ENCODE results near the gene WDR62.

WDR62 gene

GRCh38 chr19:36054119-36054732 lies 471 bp upstream of the WDR62 start, which contains the start of gene THAP8:
THAP8 (minus strand) TSS chr19:36054285; CDS start chr19:36054217, 68 bp downstream.
- peak; percentile 48 to 66 (median 61) for TF ChIP-seq CTCF (IDR thresholded peaks at IDR 0.05; ENCODE audit: unreplicated experiment in 3 of 3)
- Mint-ChIP-seq H3K9me3 (no peaks in the 10 kb centered on the region), H3K27ac (peak within 1 kb of the TSS; percentile 91 to 99 (median 97)), H3K4me1 (peaks cover 41% of the 10 kb centered on the region), H3K27me3 (ENCODE audit: low read depth) (no peaks in the 10 kb centered on the region), H3K36me3 (ENCODE audit: low read depth) (peaks cover 3% of the 10 kb centered on the region), H3K4me3 (peak within 1 kb of the TSS; percentile 95 to 100 (median 96))

GRCh38 chr19:36058481-36059179 lies 3.9 kb downstream of the WDR62 start:
- no peaks in the 10 kb centered on the region for H3K27me3 Mint-ChIP-seq (ENCODE audit: low read depth)
- no peak for TF ChIP-seq CTCF (IDR thresholded peaks at IDR 0.05; ENCODE audit: unreplicated experiment in 3 of 3)
- no peaks in the 10 kb centered on the region for H3K9me3 Mint-ChIP-seq
- H3K36me3 Mint-ChIP-seq (ENCODE audit: low read depth): peaks cover under 1% of the 10 kb centered on the region
- peak overlapping the region; percentile 45 to 78 (median 68) for H3K27ac Mint-ChIP-seq
- peak overlapping the region; percentile 48 to 71 (median 52) for H3K4me3 Mint-ChIP-seq
- H3K4me1 Mint-ChIP-seq: peaks cover 48% of the 10 kb centered on the region

- H3K27ac Mint-ChIP-seq: peak overlapping the region; percentile 45 to 78 (median 68)
- H3K36me3 Mint-ChIP-seq (ENCODE audit: low read depth): peaks cover 3% of the 10 kb centered on the region
- no peak for TF ChIP-seq CTCF (IDR thresholded peaks at IDR 0.05; ENCODE audit: unreplicated experiment in 3 of 3)
- H3K4me3 Mint-ChIP-seq: peak overlapping the region in 2 of 3 experiments; percentile 52 to 69
- H3K9me3 Mint-ChIP-seq: no peaks in the 10 kb centered on the region
- H3K4me1 Mint-ChIP-seq: peaks cover 44% of the 10 kb centered on the region
- no peaks in the 10 kb centered on the region for H3K27me3 Mint-ChIP-seq (ENCODE audit: low read depth)
Observed at GRCh38 chr19:36059180-36059910, 4.6 kb downstream of the WDR62 start.

GRCh38 chr19:36060430-36060829 lies 5.7 kb downstream of the WDR62 start:
- peak; percentile 28 to 38 (median 35) for TF ChIP-seq CTCF (IDR thresholded peaks at IDR 0.05; ENCODE audit: unreplicated experiment in 3 of 3)
- H3K9me3 Mint-ChIP-seq: no peaks in the 10 kb centered on the region
- peak overlapping the region in 1 of 3 experiments; percentile 58 for H3K27ac Mint-ChIP-seq
- peaks cover 8% of the 10 kb centered on the region for H3K36me3 Mint-ChIP-seq (ENCODE audit: low read depth)
- H3K4me1 Mint-ChIP-seq: peaks cover 41% of the 10 kb centered on the region
- no peaks in the 10 kb centered on the region for H3K27me3 Mint-ChIP-seq (ENCODE audit: low read depth)
- H3K4me3 Mint-ChIP-seq: no peak overlapping the region

GRCh38 chr19:36061367-36061766 lies 6.7 kb downstream of the WDR62 start:
- H3K27me3 Mint-ChIP-seq (ENCODE audit: low read depth): no peaks in the 10 kb centered on the region
- H3K36me3 Mint-ChIP-seq (ENCODE audit: low read depth): peaks cover 8% of the 10 kb centered on the region
- peaks cover 34% of the 10 kb centered on the region for H3K4me1 Mint-ChIP-seq
- no peak for TF ChIP-seq CTCF (IDR thresholded peaks at IDR 0.05; ENCODE audit: unreplicated experiment in 3 of 3)
- no peak overlapping the region for H3K27ac Mint-ChIP-seq
- H3K4me3 Mint-ChIP-seq: no peak overlapping the region
- no peaks in the 10 kb centered on the region for H3K9me3 Mint-ChIP-seq

Data from nephron (organoid).